GM12873 (cell line): ENCODE results near the gene CIRBP.

Experiments used
- TF ChIP-seq, protein P1 (sequence below): IDR thresholded peaks from 2 replicates; pipeline ENCODE4 v1.5.1; 2012; ENCODE audit warnings: low read depth, mild to moderate bottlenecking, moderate library complexity, low read length, control low read depth; ENCODE audit not compliant: insufficient read depth; ENCODE audit errors: missing control alignments

Gene CIRBP

DNA sequence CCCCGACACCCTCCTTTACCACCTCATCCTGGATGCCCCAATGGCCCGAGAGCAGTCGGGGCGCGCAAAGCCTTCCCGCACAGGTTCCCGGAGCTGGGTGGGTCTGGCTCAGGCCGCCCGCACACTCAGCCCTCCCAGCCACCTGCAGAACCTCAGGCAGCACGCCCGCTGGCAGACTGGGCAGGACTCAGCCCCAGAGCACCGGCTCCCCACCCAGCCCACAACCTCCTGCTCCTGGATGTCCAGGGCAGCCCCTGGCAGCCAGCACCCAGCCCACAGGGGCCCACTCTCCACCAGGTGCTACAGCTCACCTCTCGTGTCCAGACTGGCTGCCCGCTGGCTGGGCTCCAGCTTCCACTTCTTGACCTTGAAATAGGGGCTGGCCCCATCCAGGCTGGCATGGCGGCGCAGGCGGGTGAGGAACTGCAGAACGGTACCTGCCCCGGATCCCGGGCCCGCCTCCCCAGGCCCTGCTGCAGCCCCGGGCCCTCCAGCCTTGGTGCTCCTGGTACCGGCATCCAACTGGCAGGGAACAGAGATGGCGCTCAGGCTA, 35.9 kb upstream of the CIRBP start:
- TF ChIP-seq, protein P1, sequence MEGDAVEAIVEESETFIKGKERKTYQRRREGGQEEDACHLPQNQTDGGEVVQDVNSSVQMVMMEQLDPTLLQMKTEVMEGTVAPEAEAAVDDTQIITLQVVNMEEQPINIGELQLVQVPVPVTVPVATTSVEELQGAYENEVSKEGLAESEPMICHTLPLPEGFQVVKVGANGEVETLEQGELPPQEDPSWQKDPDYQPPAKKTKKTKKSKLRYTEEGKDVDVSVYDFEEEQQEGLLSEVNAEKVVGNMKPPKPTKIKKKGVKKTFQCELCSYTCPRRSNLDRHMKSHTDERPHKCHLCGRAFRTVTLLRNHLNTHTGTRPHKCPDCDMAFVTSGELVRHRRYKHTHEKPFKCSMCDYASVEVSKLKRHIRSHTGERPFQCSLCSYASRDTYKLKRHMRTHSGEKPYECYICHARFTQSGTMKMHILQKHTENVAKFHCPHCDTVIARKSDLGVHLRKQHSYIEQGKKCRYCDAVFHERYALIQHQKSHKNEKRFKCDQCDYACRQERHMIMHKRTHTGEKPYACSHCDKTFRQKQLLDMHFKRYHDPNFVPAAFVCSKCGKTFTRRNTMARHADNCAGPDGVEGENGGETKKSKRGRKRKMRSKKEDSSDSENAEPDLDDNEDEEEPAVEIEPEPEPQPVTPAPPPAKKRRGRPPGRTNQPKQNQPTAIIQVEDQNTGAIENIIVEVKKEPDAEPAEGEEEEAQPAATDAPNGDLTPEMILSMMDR = no peak

DNA sequence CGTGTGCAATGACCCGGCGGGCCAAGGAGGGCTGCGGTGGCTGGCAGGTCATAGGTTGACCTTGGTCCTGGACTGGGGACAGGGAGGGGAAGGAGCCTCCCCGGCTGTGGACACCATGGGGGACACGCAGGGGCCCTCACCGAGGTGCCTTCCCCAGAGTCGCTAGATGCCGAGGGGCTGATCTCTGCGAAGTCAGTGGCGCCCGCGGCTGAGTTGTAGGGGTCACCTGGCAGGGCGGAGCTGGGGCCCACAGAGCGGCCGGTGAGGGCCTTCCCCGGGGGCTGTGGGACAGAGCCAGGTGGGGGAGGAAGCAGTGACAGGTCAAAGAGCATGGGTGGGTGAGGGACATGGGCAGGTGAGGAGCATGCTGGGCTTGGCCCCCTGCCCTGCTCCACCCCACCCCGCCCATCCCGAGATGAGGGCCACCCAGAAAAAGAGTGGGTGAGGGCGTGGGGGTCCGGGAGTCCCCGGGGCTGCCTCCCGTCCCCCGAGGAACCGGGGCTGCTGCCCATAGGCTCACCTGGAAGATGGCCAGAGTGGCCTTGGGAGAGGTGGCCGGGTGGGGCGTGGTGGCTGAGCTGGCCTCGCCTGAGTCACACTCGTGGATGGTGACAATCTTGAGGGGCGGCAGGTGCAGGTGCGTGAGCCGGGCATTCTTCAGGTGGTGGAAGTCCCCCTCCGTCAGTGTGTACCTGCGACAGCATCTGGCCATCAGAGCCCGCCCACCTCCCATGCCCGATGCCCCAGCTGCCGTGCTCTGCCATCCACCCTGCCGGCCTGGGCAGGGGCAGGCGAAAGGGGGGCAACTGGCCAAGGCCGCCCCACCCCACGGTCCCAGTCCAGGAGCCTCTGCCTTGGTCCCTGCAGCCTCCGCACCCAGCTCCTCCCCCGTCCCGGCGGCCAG, 34.8 kb upstream of the CIRBP start:
- TF ChIP-seq, protein P1 = no peak

DNA sequence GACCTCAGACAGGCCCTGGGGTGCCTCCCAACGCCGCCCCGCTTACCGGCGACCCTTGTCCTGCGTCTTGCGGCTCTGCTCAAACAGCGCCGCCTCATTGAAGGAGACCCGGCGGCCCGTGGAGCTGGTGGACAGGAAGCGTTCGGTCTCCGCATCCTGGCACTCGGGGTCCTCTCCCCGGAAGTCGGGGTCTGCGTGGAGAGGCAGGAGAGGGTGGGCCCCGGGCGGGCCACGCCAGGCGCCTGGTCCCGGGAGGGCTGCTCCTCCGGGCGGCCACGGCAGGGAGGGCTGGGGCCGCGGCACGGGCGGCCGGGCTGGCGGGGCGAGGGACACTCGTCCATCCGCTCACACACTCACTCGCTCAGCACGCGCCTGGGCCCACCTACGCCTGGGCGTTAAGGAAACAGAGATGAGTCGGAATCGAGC, 34.2 kb upstream of the CIRBP start:
- TF ChIP-seq, protein P1 = no peak

DNA sequence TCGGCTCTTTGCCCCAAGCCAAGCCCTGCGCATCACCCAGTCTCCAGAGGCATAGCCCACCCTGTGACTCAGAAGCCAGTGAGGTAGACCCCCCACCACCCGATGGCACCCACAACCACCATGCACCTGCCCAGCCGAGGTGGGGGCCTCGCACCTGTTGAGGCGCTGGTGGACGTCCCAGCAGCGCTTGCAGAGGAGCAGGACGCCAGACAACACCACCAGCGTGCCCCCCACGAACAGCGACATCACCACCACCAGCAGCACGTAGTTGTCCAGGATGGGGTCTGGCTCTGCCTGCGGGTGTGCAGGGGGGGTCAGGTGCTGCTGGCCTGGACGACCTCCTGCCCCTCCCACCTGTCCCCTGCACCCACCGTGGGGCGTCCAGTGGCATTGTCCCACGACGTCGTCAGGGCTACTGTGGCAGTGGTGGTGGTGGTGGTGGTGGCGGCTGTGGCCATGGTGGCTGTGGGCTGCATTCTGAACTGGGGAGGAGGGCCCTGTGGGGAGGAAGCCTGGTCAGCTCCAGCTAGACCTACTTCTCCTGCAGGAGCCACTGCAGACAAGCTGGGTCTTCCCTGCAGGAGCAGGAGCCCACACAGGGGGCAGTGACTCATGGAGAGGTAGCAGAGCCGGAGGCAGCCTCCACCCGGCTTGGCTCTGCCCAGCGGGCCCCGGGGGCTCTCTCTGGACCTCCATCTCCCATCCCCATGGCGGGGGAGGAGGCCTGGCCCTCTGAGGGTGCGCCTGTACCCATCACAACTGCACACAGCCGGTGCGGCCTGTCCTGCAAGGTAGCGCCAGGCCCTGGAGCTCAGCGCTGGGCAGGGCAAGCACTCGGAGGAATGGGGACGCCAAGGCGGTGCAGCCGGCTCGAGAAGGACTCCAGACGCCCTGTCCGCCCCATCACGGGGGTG, 33.2 kb upstream of the CIRBP start:
- TF ChIP-seq, protein P1 = no peak

DNA sequence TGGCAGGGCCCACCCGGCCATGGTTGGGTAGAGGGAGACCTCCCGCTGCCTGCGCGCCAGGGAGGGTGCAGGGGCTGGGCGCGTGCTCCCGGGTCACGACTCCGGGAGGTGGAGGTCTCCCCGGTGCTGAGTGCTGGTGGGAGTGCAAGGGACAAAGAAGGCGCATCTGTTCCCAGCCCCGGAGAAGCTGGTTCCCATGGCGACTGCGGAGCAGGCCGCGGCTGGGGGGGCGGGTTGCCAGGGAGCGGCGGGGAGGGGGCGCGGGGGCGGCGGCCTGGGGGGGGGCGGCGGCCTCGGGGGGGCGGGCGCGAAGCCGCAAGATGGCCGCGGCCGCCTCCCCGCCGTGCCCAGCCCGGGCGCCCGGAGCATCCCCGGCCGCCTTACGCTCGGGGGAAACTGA, 32.6 kb upstream of the CIRBP start:
- TF ChIP-seq, protein P1 = no peak

DNA sequence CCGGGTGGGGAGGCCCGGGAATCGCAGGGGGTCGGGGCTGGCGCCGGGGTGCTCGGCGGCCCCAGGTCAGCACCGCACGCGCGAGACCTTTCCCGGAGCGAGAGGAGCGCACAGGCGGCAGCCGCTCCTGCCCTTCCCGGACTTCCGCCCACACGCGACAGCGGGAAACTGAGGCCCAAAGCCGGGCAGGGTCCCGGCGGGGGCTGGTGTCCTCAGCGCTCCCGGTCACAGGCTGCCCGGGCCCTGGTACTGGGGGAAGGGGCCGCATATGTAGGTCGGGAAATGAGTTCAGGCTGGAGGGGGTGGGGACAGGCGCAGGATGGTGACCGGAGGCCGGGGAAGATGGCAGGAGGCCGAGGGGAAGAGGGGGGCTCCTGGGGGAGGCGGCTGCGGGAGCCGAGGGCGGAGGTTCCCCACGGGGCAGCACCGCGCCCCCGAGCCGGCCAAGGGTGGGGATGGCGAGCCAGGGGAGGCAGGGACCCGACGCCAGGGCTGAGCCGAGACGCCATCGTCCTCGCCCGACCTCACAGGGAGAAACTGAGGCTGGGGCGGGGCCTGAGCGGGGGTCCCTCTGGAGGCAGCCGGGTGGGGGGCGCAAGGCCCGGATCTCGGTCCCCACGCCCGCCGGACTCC, 32.0 kb upstream of the CIRBP start:
- TF ChIP-seq, protein P1 = no peak
